NCI-H82 treated with DMSO at 0.1 percent for 48 hours (cell line): ENCODE measurements around the gene PTPN2.
"Not testable (repeated sequence)": the region's sequence is repeated elsewhere in the genome, so short reads cannot be mapped to it uniquely, and the experiment has no call there.

Experiments
- DNase-seq: peaks from one replicate; lab custom pipeline; 2025; ENCODE audit not compliant: unreplicated experiment; lab: John Stamatoyannopoulos, UW

The PTPN2 gene

GRCh38 chr18:12776821-12777471 is 107.1 kb downstream of the PTPN2 start:
- no peak for DNase-seq

GRCh38 chr18:12776415-12776814 is 107.6 kb downstream of the PTPN2 start:
- not testable (repeated sequence) for DNase-seq

GRCh38 chr18:12774982-12775381 is 109.1 kb downstream of the PTPN2 start:
- DNase-seq = no peak

- DNase-seq = no peak
Measured at GRCh38 chr18:12773369-12773768, 110.7 kb downstream of the PTPN2 start.

GRCh38 chr18:12772111-12772510 is 111.9 kb downstream of the PTPN2 start:
- DNase-seq = no peak

- no peak for DNase-seq
Measured at GRCh38 chr18:12770469-12771219, 113.4 kb downstream of the PTPN2 start.

DNA sequence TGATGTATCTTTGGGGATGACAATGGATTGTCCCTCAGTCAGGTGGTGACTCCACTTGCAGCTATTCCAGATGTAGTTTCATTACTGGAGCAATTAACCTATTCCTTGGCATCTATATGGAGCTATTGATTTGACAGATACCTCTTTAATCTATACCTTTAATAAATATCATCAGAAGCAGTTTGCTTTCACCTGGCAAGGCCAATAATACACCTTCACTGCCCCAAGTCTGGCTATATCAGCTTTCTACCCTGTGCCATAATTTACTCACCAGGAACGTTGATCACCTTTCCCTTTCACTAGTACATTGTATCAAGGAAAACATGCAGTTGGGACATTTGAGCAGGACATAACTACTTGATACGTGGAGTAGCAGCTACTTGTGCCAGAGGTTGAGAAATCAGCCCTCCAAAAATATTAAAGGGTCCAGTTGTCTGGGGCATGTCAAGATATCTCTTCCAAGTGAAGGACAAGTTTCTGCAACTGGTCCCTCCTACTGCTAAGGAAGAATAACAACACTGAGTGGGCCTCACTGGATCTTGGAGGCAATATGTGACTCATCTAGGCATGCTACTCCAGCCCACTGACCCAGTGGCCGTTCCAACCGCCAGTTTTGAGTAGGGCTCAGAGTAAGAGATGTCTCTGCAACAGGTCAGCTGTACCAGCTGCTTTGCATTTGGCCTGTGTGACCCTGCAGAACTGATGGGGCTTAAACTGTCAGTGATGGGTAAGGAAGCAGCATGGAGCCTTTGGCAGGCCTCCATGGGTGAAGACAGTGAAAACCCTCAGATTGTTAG is 114.2 kb downstream of the PTPN2 start:
- no peak for DNase-seq

GRCh38 chr18:12769136-12769535 is 114.9 kb downstream of the PTPN2 start:
- DNase-seq = no peak

DNA sequence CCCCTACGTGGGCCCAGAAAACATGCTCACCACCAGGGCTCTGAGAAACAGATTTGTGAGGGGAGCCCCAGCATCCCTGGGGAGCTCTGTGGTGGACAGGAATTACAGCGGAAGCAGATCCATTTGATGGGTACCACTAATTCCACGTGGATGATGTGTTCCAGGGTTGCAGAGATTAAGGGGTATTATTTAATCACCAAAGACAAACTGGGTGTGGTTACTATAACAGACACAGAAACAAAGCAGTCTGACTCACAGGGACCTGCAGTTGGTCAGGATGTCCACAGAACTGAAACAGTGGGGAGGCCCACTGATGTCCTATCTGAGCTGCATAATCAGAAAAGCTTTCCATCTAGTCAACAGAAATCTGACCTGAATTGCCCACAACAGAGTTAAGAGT is 115.4 kb downstream of the PTPN2 start:
- no peak for DNase-seq

DNA sequence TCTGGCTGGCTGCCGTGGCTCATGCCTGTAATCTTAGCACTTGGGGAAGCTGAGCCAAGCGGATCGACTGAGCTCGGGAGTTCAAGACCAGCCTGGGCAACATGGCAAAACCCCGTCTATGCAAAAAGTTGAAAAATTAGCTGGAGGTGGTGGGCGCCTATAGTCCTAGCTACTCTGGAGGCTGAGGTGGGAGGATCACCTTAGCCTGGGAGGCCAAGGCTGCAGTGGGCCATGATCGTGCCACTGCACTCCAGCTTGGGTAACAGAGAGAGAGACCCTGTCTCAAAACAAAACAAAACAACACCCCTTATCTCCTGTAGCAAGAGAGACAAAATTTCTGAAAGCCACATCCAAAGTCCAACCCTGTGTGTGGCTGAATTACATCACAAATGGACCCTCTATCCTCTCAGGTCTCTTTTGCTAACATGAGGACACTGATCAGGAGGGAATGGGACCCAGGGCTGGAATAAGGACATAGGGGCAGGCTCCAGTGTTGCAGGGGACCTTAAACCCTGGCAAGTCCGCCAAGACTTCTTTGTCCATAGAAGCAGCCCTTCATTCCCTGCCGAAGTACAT is 116.4 kb downstream of the PTPN2 start:
- no peak for DNase-seq

DNA sequence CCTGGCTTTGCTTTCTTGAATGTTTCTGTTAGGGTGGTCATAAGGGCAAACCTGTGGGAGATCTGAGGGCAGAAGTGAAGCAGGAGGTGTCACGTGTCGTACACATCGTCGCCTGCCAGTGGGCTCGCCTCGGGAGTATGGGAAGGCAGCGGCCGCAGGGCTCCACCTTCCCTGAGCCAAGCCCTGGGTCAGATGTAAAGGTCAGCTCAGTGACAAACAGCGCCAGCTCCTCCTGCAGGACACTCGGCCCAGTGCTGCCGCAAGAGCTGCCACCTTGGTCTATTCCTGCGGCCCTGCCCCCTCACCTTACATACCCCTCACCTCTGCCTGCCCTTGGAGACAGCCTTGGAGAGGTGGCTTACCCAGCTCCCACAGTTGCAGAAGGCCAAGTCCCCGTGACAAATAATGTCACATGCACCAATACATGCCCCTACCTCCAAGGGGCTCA is 117.0 kb downstream of the PTPN2 start:
- no peak for DNase-seq

- no peak for DNase-seq
Measured at GRCh38 chr18:12765586-12765985, 118.5 kb downstream of the PTPN2 start.

DNA sequence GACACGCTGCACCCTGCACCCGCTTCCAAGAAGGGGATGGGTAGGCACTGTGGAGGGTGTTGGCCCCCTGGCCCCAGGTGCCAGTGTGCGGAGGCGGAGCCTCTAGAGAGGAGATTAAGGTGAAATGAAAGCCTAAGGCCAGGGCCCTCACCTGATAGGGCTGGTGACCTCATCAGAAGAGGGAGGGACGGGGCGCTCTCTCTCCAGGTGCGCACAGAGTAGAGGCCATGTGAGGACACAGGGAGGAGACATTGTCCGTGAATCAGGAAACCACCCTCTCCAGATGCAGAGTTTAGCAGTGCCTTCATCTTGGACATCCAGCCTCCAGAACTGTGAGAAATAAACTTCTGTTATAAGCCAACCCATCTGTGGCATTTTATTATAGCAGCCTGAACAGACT is 118.9 kb downstream of the PTPN2 start:
- DNase-seq = no peak

DNA sequence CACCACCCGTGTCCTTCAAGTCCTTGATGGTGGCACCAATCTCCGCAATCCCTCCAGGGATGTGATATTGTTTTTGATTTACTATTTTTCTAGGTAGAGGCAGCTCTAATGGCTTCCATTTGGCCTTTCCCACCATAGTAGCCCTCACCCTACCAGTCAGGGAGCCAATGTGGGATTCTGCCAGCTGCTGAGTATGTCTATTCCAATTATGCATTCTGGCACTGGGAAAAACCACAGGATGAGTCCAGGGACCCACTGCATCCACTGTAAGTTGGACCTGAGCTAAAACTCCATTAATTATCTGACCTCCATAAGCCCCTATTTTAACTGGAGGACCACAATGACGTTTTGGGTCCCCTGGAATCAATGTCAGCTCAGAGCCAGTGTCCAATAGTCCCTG is 125.5 kb downstream of the PTPN2 start:
- not testable (repeated sequence) for DNase-seq

- DNase-seq = not testable (repeated sequence)
Measured at GRCh38 chr18:12756619-12757239, 127.3 kb downstream of the PTPN2 start.

- DNase-seq = not testable (repeated sequence)
Measured at GRCh38 chr18:12755606-12756005, 128.4 kb downstream of the PTPN2 start.

GRCh38 chr18:12754511-12754910 is 129.5 kb downstream of the PTPN2 start:
- DNase-seq = no peak

- DNase-seq = no peak
Measured at GRCh38 chr18:12751891-12752290, 132.1 kb downstream of the PTPN2 start.

- no peak for DNase-seq
Measured at GRCh38 chr18:12751503-12751884, 132.5 kb downstream of the PTPN2 start.

- DNase-seq = no peak
Measured at GRCh38 chr18:12750715-12751502, 133.1 kb downstream of the PTPN2 start.
